ENCODE results near the gene AP3M1.

GRCh38 chr10:74104996-74105395 lies 45.6 kb downstream of the AP3M1 start:
- no peak for TF ChIP-seq CTCF (IDR thresholded peaks at IDR 0.05; ENCODE audit: low read length)
- no peak for TF ChIP-seq EZH2 (optimal IDR thresholded peaks at IDR 0.05; ENCODE audit: low read depth, low read length)
- TF ChIP-seq EZH2phosphoT487 (IDR thresholded peaks at IDR 0.05; ENCODE audit: low read length): no peak

All from MM.1S (cell line).